H9 (cell line): Measurements from ENCODE around the gene THRB. TPM values are rescaled to one million over a fixed set of nuclear protein-coding genes. Genes with fewer than 3 reads are reported as not detected.

Experiments used
- DNase-seq: peaks from one replicate; pipeline ENCODE4 v3.0.0-alpha.2; 2017
- H2AFZ ChIP-seq: one replicate; pipeline ENCODE4 v1.6.1; 2013; ENCODE audit warnings: mild to moderate bottlenecking, low read length, control low read depth, moderate library complexity
- H2AK5ac ChIP-seq: 2 replicates; pipeline ENCODE4 v1.6.1; 2013; ENCODE audit warnings: low read length, control low read depth, mixed read lengths; ENCODE audit not compliant: insufficient read length
- H2BK120ac ChIP-seq: one replicate; pipeline ENCODE4 v1.6.1; 2013; ENCODE audit warnings: low read depth, mild to moderate bottlenecking, low read length, control low read depth, inconsistent platforms; ENCODE audit not compliant: poor library complexity, severe bottlenecking
- H2BK12ac ChIP-seq: 2 replicates; pipeline ENCODE4 v1.6.1; 2013; ENCODE audit warnings: low read length, control low read depth, mixed read lengths, low read depth; ENCODE audit not compliant: insufficient read length
- H2BK15ac ChIP-seq: 2 replicates; pipeline ENCODE4 v1.6.1; 2013; ENCODE audit warnings: low read depth, low read length, control low read depth
- H2BK20ac ChIP-seq: one replicate; pipeline ENCODE4 v1.6.1; 2013; ENCODE audit warnings: low read depth, mild to moderate bottlenecking, low read length, control low read depth, inconsistent platforms; ENCODE audit not compliant: poor library complexity, severe bottlenecking
- H2BK5ac ChIP-seq: 2 replicates; pipeline ENCODE4 v1.6.1; 2013; ENCODE audit warnings: low read length, control low read depth, mixed read lengths; ENCODE audit not compliant: insufficient read length
- H3K14ac ChIP-seq: 2 replicates; pipeline ENCODE4 v1.6.1; 2013; ENCODE audit warnings: low read length, control low read depth; ENCODE audit not compliant: insufficient read depth
- H3K18ac ChIP-seq: 2 replicates; pipeline ENCODE4 v1.6.1; 2013; ENCODE audit warnings: low read depth, mild to moderate bottlenecking, mixed read lengths, low read length, control low read depth; ENCODE audit not compliant: insufficient read length
- H3K23ac ChIP-seq: 2 replicates; pipeline ENCODE4 v1.6.1; 2013; ENCODE audit warnings: low read length, control low read depth, mixed read lengths, low read depth; ENCODE audit not compliant: insufficient read length
- H3K23me2 ChIP-seq: 2 replicates; pipeline ENCODE4 v1.6.1; 2013; ENCODE audit warnings: low read depth, mild to moderate bottlenecking, mixed read lengths, low read length, control low read depth; ENCODE audit not compliant: insufficient read length, poor library complexity, severe bottlenecking
- H3K27ac ChIP-seq: 2 replicates; pipeline ENCODE4 v1.5.1; 2013; ENCODE audit warnings: low read length, control low read depth, mixed read lengths, low read depth; ENCODE audit not compliant: insufficient read length
- H3K27me3 ChIP-seq: 2 replicates; pipeline ENCODE4 v1.6.1; 2013; ENCODE audit warnings: low read length, control low read depth, inconsistent platforms; ENCODE audit not compliant: insufficient read depth
- H3K4ac ChIP-seq: 2 replicates; pipeline ENCODE4 v1.6.1; 2013; ENCODE audit warnings: low read depth, mild to moderate bottlenecking, control low read depth, inconsistent platforms, low read length, moderate library complexity
- H3K4me1 ChIP-seq: 2 replicates; pipeline ENCODE4 v1.6.1; 2013; ENCODE audit warnings: low read length, control low read depth, inconsistent platforms; ENCODE audit not compliant: insufficient read depth
- H3K4me2 ChIP-seq: 2 replicates; pipeline ENCODE4 v1.6.1; 2013; ENCODE audit warnings: low read length, control low read depth, mixed read lengths; ENCODE audit not compliant: insufficient read length, insufficient read depth
- H3K56ac ChIP-seq: 2 replicates; pipeline ENCODE4 v1.6.1; 2013; ENCODE audit warnings: low read depth, mild to moderate bottlenecking, mixed read lengths, low read length, control low read depth; ENCODE audit not compliant: insufficient read length
- H3K79me1 ChIP-seq: 2 replicates; pipeline ENCODE4 v1.6.1; 2013; ENCODE audit warnings: low read depth, mild to moderate bottlenecking, moderate library complexity, low read length, control low read depth, inconsistent platforms; ENCODE audit not compliant: insufficient read depth, poor library complexity, severe bottlenecking
- H3K79me2 ChIP-seq: 2 replicates; pipeline ENCODE4 v1.6.1; 2013; ENCODE audit warnings: low read length, control low read depth, inconsistent platforms; ENCODE audit not compliant: insufficient read depth
- H3K9ac ChIP-seq: 2 replicates; pipeline ENCODE4 v1.6.1; 2013; ENCODE audit warnings: low read length, control low read depth, mixed read lengths; ENCODE audit not compliant: insufficient read length; ENCODE audit errors: extremely low read depth
- H3K9me3 ChIP-seq: one replicate; pipeline ENCODE4 v1.6.1; 2013; ENCODE audit warnings: low read depth, low read length, inconsistent platforms; ENCODE audit not compliant: control insufficient read depth
- H3T11ph ChIP-seq: one replicate; pipeline ENCODE4 v1.6.1; 2013; ENCODE audit warnings: mild to moderate bottlenecking, low read length, control low read depth, inconsistent platforms
- H4K20me1 ChIP-seq: one replicate; pipeline ENCODE4 v1.6.1; 2013; ENCODE audit not compliant: control insufficient read depth, insufficient read length, insufficient read depth
- H4K5ac ChIP-seq: 2 replicates; pipeline ENCODE4 v1.6.1; 2013; ENCODE audit warnings: low read depth, mild to moderate bottlenecking, mixed read lengths, low read length, control low read depth; ENCODE audit not compliant: insufficient read length
- H4K8ac ChIP-seq: replicated peaks from 2 replicates; pipeline ENCODE4 v1.6.1; 2013; ENCODE audit warnings: low read length, control low read depth, mixed read lengths, low read depth; ENCODE audit not compliant: insufficient read length
- H4K91ac ChIP-seq: 2 replicates; pipeline ENCODE4 v1.6.1; 2013; ENCODE audit warnings: low read depth, mild to moderate bottlenecking, moderate library complexity, mixed read lengths, low read length, control low read depth; ENCODE audit not compliant: insufficient read length
- H3K27ac Mint-ChIP-seq, 3 experiments: 2 replicates in 2 of 3; 3 replicates in 1 of 3; pipeline ENCODE4 v1.8.0; 2020 to 2021; ENCODE audit warnings: mixed read lengths in 3 of 3, mild to moderate bottlenecking in 1 of 3, moderate library complexity in 1 of 3
- H3K27me3 Mint-ChIP-seq: 2 replicates; pipeline ENCODE4 v1.8.0; 2021; ENCODE audit warnings: low read depth, mild to moderate bottlenecking, moderate library complexity, mixed read lengths
- H3K36me3 Mint-ChIP-seq, 3 experiments: 2 replicates in 2 of 3; 3 replicates in 1 of 3; pipeline ENCODE4 v1.8.0; 2020 to 2021; ENCODE audit warnings: low read depth in 3 of 3, mixed read lengths in 3 of 3; ENCODE audit not compliant: insufficient read depth in 1 of 3
- H3K4me1 Mint-ChIP-seq, 2 experiments: 2 replicates each; pipeline ENCODE4 v1.8.0; 2020; ENCODE audit warnings: mixed read lengths in 2 of 2
- H3K4me3 Mint-ChIP-seq, 2 experiments: 2 replicates in 1 of 2; 3 replicates in 1 of 2; pipeline ENCODE4 v1.8.0; 2020 to 2021; ENCODE audit warnings: mild to moderate bottlenecking in 2 of 2, mixed read lengths in 2 of 2, moderate library complexity in 1 of 2
- H3K9me3 Mint-ChIP-seq, 2 experiments: 2 replicates in 1 of 2; 3 replicates in 1 of 2; pipeline ENCODE4 v1.8.0; 2020; ENCODE audit warnings: mild to moderate bottlenecking in 2 of 2, mixed read lengths in 2 of 2, moderate library complexity in 1 of 2
- WGBS: extraction: QIAGEN DNeasy Blood & Tissue Kit; methylation state at CpG from one replicate; pipeline ENCODE4 v1.1.7; 2013; ENCODE audit warnings: missing lambda C conversion rate, low lambda C conversion rate, mixed read lengths; ENCODE audit not compliant: insufficient read length; ENCODE audit errors: extremely low coverage; 5-methylcytosine and 5-hydroxymethylcytosine counted together
- total RNA-seq: library from RNA; stranded (reverse); gene quantifications from 2 replicates; pipeline ENCODE4 v1.2.1, GENCODE V29; 2021
- TF ChIP-seq, protein P1 (sequence below): fragments of 200-600 bp; sonication (generic); conservative IDR thresholded peaks from 3 replicates; pipeline ENCODE4 v1.8.0; 2021; ENCODE audit warnings: antibody characterized with exemption, mild to moderate bottlenecking

The THRB gene
- total RNA-seq, 1 experiment from 2014 or later, result 8.6 TPM

DNA sequence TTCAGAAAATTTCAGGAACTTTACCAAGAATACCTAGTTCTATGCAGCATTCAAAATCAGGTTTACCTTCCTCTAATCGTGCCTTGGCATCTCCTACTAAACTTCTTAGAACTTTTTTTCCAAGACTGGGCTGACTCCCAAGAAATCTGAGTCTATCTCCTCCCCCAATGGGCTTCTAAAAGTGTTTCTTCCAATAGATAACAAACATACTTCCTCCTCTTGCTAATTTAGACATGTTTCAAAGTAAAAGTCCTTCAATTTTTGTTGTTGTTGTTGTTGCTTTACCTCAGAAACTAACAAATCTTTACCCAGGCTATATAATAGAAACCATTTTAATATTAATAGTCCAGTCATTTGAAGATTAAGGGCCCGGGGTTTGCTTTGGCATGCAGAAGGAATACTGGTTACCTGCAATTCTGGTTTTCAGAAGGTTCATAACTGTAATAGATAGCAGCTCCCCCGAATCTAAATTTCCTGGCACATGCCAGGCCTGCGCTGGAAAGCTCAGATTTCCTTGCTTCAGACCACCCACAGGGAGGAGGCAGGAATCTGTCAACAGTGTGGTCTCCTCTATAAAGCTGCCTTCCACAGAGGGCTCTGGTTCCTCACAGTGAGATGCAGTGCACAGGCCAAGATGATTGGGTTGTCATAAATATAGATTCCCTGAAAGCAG, 188.7 kb downstream of the THRB start:
- Histone ChIP-seq H4K8ac (no peak overlapping the region), H3K56ac (no peak overlapping the region), H3K27ac (no peak overlapping the region), H4K20me1 (no peaks in the 10 kb centered on the region), H3K79me2 (no peaks in the 10 kb centered on the region), H2AK5ac (no peak overlapping the region), H3K4me2 (no peak overlapping the region), H3T11ph (no peak overlapping the region), H2BK12ac (no peak overlapping the region), H3K9ac (no peak overlapping the region), H2BK120ac (no peak overlapping the region), H4K5ac (no peak overlapping the region), H2AFZ (no peak overlapping the region), H2BK15ac (no peak overlapping the region), H3K18ac (no peak overlapping the region), H3K23me2 (no peaks in the 10 kb centered on the region), H2BK5ac (no peak overlapping the region), H3K27me3 (no peaks in the 10 kb centered on the region), H3K23ac (no peak overlapping the region), H3K14ac (no peak overlapping the region), H3K79me1 (no peaks in the 10 kb centered on the region), H3K4me1 (no peaks in the 10 kb centered on the region), H3K4ac (no peak overlapping the region), H2BK20ac (no peak overlapping the region), H3K9me3 (no peaks in the 10 kb centered on the region), H4K91ac (no peak overlapping the region)
- DNase-seq, result peak; percentile 36
- Mint-ChIP-seq H3K4me1 (peaks cover 11% of the 10 kb centered on the region in 2 experiments), H3K27me3 (no peaks in the 10 kb centered on the region), H3K27ac (peak overlapping the region in 1 of 3 experiments; percentile 36; a peak in 3 of 7 replicates), H3K4me3 (no peak overlapping the region), H3K36me3 (no peaks in the 10 kb centered on the region), H3K9me3 (no peaks in the 10 kb centered on the region)
- WGBS, result no CpG with 5 or more reads among the region's 4 CpGs
- TF ChIP-seq, protein P1, sequence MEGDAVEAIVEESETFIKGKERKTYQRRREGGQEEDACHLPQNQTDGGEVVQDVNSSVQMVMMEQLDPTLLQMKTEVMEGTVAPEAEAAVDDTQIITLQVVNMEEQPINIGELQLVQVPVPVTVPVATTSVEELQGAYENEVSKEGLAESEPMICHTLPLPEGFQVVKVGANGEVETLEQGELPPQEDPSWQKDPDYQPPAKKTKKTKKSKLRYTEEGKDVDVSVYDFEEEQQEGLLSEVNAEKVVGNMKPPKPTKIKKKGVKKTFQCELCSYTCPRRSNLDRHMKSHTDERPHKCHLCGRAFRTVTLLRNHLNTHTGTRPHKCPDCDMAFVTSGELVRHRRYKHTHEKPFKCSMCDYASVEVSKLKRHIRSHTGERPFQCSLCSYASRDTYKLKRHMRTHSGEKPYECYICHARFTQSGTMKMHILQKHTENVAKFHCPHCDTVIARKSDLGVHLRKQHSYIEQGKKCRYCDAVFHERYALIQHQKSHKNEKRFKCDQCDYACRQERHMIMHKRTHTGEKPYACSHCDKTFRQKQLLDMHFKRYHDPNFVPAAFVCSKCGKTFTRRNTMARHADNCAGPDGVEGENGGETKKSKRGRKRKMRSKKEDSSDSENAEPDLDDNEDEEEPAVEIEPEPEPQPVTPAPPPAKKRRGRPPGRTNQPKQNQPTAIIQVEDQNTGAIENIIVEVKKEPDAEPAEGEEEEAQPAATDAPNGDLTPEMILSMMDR, result no peak
